DMS153 treated with DMSO at 0.1 percent for 48 hours (cell line): ENCODE data around the gene LRIF1.
A peak's percentile ranks its signal among the peaks of the same experiment; 100 is the strongest.
"Not testable (repeated sequence)": the region's sequence is repeated elsewhere in the genome, so short reads cannot be mapped to it uniquely, and the experiment has no call there.

Experiments
- DNase-seq: peaks from one replicate; lab custom pipeline; 2025; ENCODE audit not compliant: unreplicated experiment; lab: John Stamatoyannopoulos, UW

The LRIF1 gene, protein sequence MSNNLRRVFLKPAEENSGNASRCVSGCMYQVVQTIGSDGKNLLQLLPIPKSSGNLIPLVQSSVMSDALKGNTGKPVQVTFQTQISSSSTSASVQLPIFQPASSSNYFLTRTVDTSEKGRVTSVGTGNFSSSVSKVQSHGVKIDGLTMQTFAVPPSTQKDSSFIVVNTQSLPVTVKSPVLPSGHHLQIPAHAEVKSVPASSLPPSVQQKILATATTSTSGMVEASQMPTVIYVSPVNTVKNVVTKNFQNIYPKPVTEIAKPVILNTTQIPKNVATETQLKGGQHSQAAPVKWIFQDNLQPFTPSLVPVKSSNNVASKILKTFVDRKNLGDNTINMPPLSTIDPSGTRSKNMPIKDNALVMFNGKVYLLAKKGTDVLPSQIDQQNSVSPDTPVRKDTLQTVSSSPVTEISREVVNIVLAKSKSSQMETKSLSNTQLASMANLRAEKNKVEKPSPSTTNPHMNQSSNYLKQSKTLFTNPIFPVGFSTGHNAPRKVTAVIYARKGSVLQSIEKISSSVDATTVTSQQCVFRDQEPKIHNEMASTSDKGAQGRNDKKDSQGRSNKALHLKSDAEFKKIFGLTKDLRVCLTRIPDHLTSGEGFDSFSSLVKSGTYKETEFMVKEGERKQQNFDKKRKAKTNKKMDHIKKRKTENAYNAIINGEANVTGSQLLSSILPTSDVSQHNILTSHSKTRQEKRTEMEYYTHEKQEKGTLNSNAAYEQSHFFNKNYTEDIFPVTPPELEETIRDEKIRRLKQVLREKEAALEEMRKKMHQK

GRCh38 chr1:110963691-110964454, at the start of gene LRIF1:
TSS of gene LRIF1 (minus strand) at chr1:110963922. CDS start at chr1:110963688, 234 bp downstream.
- peak; percentile 97 for DNase-seq

DNA sequence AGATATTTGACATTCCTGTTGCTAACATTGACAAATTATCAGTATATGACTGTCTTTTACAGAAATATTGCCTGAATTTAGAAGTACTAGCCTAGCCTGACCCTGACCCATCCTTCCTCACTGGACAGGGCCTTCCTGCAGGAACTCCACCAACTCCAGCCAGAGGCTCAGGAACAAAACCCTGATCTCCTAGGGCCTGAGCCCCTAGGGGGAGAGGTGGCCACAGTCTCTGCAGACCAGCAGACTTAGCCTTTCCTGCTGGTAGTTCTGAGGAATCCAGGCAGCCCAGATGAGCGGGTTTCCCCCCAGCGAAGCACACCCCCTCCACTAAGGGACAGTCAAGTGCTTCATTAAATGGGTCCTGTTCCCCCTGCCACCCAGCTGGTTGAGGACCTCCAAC, 44.3 kb upstream of the LRIF1 start:
- no peak for DNase-seq

GRCh38 chr1:111006556-111006955, 42.8 kb upstream of the LRIF1 start:
- no peak for DNase-seq

DNA sequence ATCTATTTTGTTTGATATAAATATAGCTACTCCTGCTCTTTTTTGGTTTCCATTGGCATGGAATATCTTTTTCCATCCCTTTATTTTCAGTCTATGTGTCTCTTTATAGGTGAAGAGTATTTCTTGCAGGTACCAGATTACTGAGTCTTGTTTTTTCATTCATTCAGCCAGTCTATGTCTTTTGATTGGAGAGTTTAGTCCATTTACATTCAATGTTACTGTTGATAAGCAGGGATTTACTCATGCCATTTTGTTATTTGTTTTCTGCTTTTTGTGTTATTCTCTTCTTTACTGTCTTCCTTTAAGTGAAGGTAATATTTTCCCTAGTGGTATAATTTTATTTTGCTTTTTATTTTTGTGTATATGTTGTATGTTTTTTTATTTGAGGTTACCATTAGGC, 35.9 kb upstream of the LRIF1 start:
- DNase-seq: not testable (repeated sequence)

GRCh38 chr1:110992329-110992728, 28.6 kb upstream of the LRIF1 start:
- peak; percentile 1 for DNase-seq

GRCh38 chr1:110991295-110991694, 27.6 kb upstream of the LRIF1 start:
- not testable (repeated sequence) for DNase-seq

GRCh38 chr1:110990541-110990940, 26.8 kb upstream of the LRIF1 start:
- no peak for DNase-seq

DNA sequence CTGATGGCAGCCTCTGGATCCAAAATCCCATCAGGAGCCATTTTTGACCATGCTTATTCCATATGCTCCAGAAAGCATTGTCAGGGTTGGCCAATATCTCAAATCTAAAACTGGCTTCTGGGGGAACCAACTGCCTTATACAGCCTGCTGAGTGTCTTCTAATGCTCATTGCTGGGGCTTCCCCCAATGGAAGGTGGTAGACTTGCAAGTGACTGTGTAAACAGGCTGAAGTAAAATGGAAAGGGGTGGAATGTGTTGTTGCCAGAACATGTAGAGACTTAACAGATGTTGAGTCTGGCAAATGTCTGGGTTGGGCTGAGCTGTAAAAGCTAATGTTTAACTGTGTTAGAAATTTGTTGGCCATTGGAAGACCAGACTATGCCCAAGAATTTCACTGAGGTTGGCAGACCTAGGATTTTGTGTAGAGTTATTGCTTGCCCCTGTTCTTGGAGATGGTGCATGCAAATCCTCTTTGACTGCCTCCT, 22.7 kb upstream of the LRIF1 start:
- no peak for DNase-seq

DNA sequence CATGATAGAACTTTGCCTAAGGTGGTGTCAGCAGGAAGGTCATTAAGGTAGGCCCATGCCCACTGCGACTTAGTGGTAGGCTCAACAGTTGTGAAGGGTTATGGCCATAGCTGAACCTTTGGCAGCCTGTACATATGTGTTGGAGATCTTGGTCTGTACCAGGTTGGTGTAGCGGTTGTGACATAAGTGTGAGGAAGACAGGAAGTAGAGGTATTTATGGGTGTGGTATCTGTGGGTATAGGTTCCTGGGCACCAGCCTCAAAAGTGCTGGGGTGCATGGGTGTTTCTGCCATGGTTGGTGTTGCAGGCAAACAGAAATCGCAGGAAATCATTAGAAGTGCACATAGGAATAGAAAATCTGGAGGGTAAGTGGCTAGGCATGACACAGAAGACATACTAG, 18.6 kb upstream of the LRIF1 start:
- no peak for DNase-seq

DNA sequence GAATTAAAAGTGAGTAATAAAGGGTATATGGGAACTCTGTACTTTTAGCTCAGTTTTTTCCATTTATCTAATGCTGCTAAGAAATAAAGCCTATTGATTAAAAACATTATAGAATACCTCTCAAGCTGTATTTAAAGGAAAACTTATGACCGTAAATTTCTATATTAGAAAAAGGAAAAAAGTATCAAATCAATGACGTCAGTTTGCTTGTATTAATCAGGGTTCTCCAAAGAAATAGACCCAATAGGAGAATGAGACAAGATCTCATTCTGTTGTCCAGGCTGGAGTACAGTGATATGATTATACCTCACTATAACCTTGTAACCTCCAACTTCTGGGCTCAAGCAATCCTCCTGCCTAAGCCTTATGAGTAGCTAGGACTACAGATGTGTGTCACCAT, 15.4 kb upstream of the LRIF1 start:
- DNase-seq: no peak

GRCh38 chr1:110976089-110976488, 12.4 kb upstream of the LRIF1 start:
- DNase-seq: no peak

GRCh38 chr1:110975265-110975664, 11.5 kb upstream of the LRIF1 start:
- DNase-seq: no peak

DNA sequence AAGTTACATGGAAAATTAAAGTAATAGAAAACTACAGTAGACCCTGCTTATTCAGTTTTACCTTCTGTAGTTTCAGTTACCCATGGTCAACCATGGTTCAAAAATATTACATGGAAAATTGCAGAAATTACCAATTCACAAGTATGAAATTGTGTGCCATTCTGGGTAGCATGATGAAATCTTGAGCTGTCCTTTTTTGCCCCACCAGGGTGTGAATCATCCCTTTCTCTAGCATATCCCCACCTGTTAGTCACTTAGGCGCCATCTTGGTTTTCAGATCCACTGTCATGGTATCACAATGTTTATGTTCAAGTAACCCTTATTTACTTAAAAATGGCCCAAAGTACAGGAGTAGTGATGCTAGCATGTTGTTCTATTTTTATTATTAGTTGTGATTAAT, 3.5 kb upstream of the LRIF1 start:
- DNase-seq: no peak

DNA sequence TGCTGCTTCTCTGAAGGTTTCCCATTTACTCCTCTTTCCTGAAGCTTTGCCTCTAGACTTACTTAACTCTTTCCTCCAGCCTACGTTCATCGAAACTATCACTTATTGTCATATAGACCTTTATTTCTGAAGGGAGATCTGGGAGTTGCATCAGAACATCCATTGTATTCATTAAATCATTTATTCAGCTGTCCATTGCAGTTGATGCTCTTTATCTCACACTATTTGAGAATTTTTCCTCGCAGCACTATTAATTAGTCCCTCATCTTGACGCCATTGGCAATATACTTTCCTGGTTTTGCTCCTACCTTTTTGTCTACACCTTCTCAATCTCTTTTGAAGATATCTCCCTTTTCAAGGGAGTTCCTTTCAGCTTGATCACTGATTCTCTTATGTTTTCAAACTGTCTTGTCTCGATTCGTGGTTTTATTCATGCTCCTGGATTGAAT, 757 bp upstream of the LRIF1 start:
- DNase-seq: no peak

DNA sequence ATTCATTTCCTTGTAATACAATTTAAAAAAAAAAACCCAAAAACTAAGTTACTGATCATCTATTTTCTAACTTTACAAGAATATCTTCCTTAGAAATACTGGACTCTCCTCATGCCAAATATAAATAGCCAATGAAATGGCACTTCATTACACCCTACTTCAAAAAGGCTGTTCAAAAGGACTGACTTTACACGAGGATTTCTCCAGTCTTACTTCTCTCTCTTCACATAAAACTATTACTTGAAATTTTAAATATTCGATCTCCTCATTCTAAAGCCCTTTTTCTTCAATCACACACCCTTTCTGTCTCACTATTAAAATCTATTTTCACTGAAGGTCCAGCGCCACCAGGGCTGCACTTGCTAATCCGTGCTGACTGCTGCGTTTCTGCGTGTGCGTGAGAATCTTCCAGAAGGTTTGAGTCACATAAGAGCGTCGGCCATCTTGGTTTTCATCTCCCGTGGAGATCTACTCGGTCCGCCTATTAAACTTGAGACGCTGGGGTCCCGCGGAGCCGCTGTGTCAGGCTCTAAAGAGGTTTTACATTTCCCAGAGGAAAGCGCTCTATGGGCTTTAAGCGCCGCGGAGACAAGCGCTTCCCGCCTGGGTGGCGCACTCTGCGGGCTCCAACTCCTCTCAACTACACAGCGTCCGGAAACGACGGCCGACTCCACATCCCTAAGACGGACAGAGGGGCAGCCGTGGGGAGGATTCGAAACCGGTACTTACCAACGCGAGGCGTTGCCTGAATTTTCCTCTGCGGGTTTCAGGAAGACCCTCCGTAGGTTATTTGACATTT, 631 bp downstream of the LRIF1 start:
- peak; percentile 77 for DNase-seq

DNA sequence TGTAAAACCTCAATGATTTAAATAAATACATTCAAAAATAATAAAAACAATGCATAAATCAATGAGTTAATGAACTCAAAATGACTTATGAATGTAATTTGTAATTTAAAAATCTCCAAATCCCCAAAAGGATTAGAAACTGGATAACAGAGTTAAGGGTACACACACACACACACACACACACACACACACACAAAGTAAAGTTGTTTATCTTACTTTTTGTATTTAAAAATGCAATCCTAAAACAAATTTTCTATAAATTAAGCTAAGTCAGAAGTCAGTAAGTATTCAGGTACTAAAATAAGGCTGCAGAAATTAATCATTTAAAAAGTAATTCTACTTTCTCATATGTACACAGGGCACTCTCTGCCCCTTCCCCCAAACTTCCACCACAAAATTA, 1.8 kb downstream of the LRIF1 start:
- DNase-seq: no peak

- DNase-seq: no peak
These were observed 2.8 kb downstream of the LRIF1 start for GRCh38 chr1:110960777-110961420.

DNA sequence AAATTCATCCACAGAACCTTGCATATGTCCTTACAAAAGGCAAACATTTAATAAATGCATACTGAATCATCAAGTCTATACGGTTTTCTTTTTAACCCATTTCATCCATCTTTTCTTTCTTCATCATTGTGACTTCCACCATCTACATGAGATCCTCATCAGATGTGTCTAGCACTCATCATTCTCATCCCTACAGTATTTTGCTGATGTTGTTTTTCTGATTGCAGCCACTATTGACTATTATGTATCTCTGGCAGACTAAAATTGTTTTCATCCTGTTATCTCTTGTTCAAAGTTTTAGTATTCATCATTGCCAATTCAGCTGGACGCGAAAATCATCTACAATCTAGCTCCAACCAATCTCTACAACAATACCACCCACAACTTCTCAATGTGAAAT, 5.9 kb downstream of the LRIF1 start:
- no peak for DNase-seq

- no peak for DNase-seq
These were observed 7.1 kb downstream of the LRIF1 start for GRCh38 chr1:110956586-110956985.

DNA sequence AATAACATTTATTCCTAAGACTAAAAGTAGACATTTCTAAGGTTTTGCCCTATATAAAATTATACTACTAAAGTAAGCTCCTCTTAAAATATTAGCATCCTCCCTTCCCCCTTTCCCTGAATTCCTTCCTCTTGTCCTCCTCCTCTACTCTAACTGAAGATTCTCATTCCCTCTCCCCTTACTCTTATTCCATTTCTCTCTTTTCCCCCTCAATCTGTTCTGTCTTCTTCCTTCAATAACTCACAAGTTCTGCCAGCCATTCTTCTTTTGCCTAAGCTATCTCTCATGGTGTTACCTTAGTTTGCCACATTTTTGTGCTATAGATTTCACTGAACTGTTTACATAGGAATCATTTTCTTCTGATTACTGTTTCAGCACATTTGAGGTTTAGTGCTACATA, 10.7 kb downstream of the LRIF1 start:
- no peak for DNase-seq
